Endothelial cell of umbilical vein (primary cell): Measurements from ENCODE around the gene PID1. TPM values are rescaled to one million over a fixed set of nuclear protein-coding genes. Genes with fewer than 3 reads are reported as not detected.

ENCODE experiments used
- BruUV-seq: library from RNA; stranded (reverse); fragments of 400-500 nt; replicated peaks from 2 replicates; lab custom pipeline; 2021; lab: Mats Ljungman, UMichigan
- CTCF ChIA-PET: fragments of 300-600, 350-600 bp; sonication (Branson Sonifier 250); formaldehyde crosslinking; loops from one replicate; lab custom pipeline; 2021; ENCODE audit warnings: antibody characterized with exemption, inconsistent platforms; lab: Charles Lee
- POLR2A ChIA-PET: fragments of 300-600, 350-600 bp; sonication (Branson Sonifier 250); formaldehyde crosslinking; loops from one replicate; lab custom pipeline; 2021; ENCODE audit warnings: antibody characterized with exemption, inconsistent platforms; lab: Charles Lee
- DNase-seq: peaks from one replicate; pipeline ENCODE4 v3.0.0-alpha.2; 2011; ENCODE audit warnings: low read depth, low spot score
- FAIRE-seq: peaks from 2 replicates; lab custom pipeline; 2011; peaks lifted over from hg19 to GRCh38; lab: Jason Lieb, UNC
- H2AFZ ChIP-seq: 2 replicates; pipeline ENCODE4 v1.6.0; 2012; ENCODE audit warnings: low read depth, low read length, control low read depth, inconsistent platforms
- H3K27ac ChIP-seq: 2 replicates; pipeline ENCODE4 v1.5.1; 2011; ENCODE audit warnings: low read depth, mild to moderate bottlenecking, control low read depth, low read length, moderate library complexity; ENCODE audit not compliant: insufficient read depth
- H3K27me3 ChIP-seq, 2 experiments: 2 replicates each; pipeline versions ENCODE4 v1.6.0 to v1.6.1; 2011; ENCODE audit warnings: low read length in 2 of 2, mixed read lengths in 1 of 2; ENCODE audit not compliant: control insufficient read depth in 2 of 2, insufficient read depth in 2 of 2
- H3K36me3 ChIP-seq, 2 experiments: 2 replicates in 1 of 2; 3 replicates in 1 of 2; pipeline ENCODE4 v1.5.1; 2011; ENCODE audit warnings: low read length in 2 of 2, mild to moderate bottlenecking in 1 of 2, moderate library complexity in 1 of 2; ENCODE audit not compliant: control insufficient read depth in 2 of 2, insufficient read depth in 2 of 2; ENCODE audit errors: extremely low read depth in 1 of 2
- H3K4me1 ChIP-seq: 3 replicates; pipeline ENCODE4 v1.5.1; 2011; ENCODE audit warnings: mild to moderate bottlenecking, low read length; ENCODE audit not compliant: control insufficient read depth, insufficient read depth; ENCODE audit errors: extremely low read depth
- H3K4me2 ChIP-seq: 2 replicates; pipeline ENCODE4 v1.6.1; 2011; ENCODE audit warnings: low read length, control low read depth, mixed read lengths; ENCODE audit not compliant: insufficient read depth
- H3K4me3 ChIP-seq, 3 experiments: fragments of 200-600 bp in 1 of 3; sonication (generic), shearing (Covaris generic) in 1 of 3; replicated peaks in 1 of 3; 2 replicates each; pipeline ENCODE4 v1.5.1; 2011 to 2016; ENCODE audit warnings: control low read depth in 3 of 3, low read length in 3 of 3, mild to moderate bottlenecking in 2 of 3, inconsistent platforms in 1 of 3, low read depth in 1 of 3, moderate library complexity in 1 of 3; ENCODE audit not compliant: insufficient read depth in 1 of 3
- H3K79me2 ChIP-seq: 2 replicates; pipeline ENCODE4 v1.6.0; 2012; ENCODE audit warnings: low read length, inconsistent platforms; ENCODE audit not compliant: control insufficient read depth, insufficient read depth
- H3K9ac ChIP-seq: replicated peaks from 2 replicates; pipeline ENCODE3; 2011; ENCODE audit warnings: low read length, control low read depth; ENCODE audit not compliant: insufficient read depth; ENCODE audit errors: extremely low read depth
- H3K9me1 ChIP-seq: replicated peaks from 3 replicates; pipeline ENCODE4 v1.6.0; 2011; ENCODE audit warnings: mild to moderate bottlenecking, low read length; ENCODE audit not compliant: control insufficient read depth, insufficient read depth; ENCODE audit errors: extremely low read depth
- H3K9me3 ChIP-seq: replicated peaks from 2 replicates; pipeline ENCODE4 v1.5.1; 2012; ENCODE audit warnings: low read length, inconsistent platforms; ENCODE audit not compliant: control insufficient read depth, insufficient read depth
- H4K20me1 ChIP-seq: replicated peaks from 2 replicates; pipeline ENCODE3; 2011; ENCODE audit warnings: mild to moderate bottlenecking, low read length; ENCODE audit not compliant: control insufficient read depth, insufficient read depth; ENCODE audit errors: extremely low read depth
- EZH2 ChIP-seq: IDR thresholded peaks from 2 replicates; pipeline ENCODE4 v1.6.1; 2012; ENCODE audit warnings: borderline replicate concordance, low read depth, mild to moderate bottlenecking, moderate library complexity, low read length, inconsistent platforms; ENCODE audit not compliant: severe bottlenecking
- FOS ChIP-seq: IDR thresholded peaks from 2 replicates; pipeline ENCODE4 v1.6.1; 2011; ENCODE audit warnings: mild to moderate bottlenecking, low read length, moderate library complexity, borderline replicate concordance; ENCODE audit not compliant: insufficient read depth
- GATA2 ChIP-seq: IDR thresholded peaks from 2 replicates; pipeline ENCODE4 v1.7.0; 2011; ENCODE audit warnings: low read depth, mild to moderate bottlenecking, moderate library complexity, mixed read lengths, low read length; ENCODE audit not compliant: insufficient read length, insufficient read depth
- JUN ChIP-seq: IDR thresholded peaks from 2 replicates; pipeline ENCODE4 v1.6.1; 2011; ENCODE audit warnings: borderline replicate concordance, low read depth; ENCODE audit not compliant: insufficient read length, insufficient read depth
- MYC ChIP-seq: IDR thresholded peaks from one replicate; pipeline ENCODE4 v1.6.1; 2011; ENCODE audit warnings: mild to moderate bottlenecking, low read depth, low read length
- POLR2A ChIP-seq: IDR thresholded peaks from 2 replicates; pipeline ENCODE4 v1.6.1; 2012; ENCODE audit warnings: low read depth, mild to moderate bottlenecking, control low read depth, low read length
- POLR2AphosphoS5 ChIP-seq: IDR thresholded peaks from 2 replicates; pipeline ENCODE4 v1.6.1; 2012; ENCODE audit warnings: low read depth, mild to moderate bottlenecking, control low read depth, low read length, moderate library complexity; ENCODE audit not compliant: insufficient read depth
- dilution Hi-C: fragments of 300-500 bp; cut with MboI; formaldehyde crosslinking; loops from one replicate; pipeline ENCODE4 v1.15.0; 2019; ENCODE audit warnings: low sequenced_read_pairs; ENCODE audit not compliant: extremely low pct_ligation_motif_present
- intact Hi-C: fragments of 100-400 bp; cut with micrococcal nuclease; formaldehyde crosslinking; loops from one replicate; pipeline ENCODE4 v1.10.0; 2022
- polyA plus RNA-seq, 4 experiments: library from polyadenylated mRNA; depleted of rRNA in 3 of 4; stranded (reverse) in 3 of 4; unstranded in 1 of 4; fragments of >200 nt; gene quantifications; 2 replicates each; pipeline versions ENCODE4 v1.2.1 to v1.2.3, GENCODE V29; 2011 to 2012; ENCODE audit warnings: missing spikeins in 1 of 4
- total RNA-seq: library from RNA; stranded (reverse); gene quantifications from 2 replicates; pipeline ENCODE4 v1.2.3, GENCODE V29; 2021
- TF ChIP-seq, protein P1 (sequence below), 2 donors: IDR thresholded peaks; 1 replicate in 1 of 2; 2 replicates in 1 of 2; pipeline ENCODE4 v1.5.1; 2011; ENCODE audit warnings: low read length in 2 of 2, mild to moderate bottlenecking in 2 of 2, moderate library complexity in 2 of 2, control low read depth in 1 of 2, inconsistent platforms in 1 of 2, low read depth in 1 of 2; ENCODE audit not compliant: insufficient read depth in 1 of 2; ENCODE audit errors: extremely low read depth in 1 of 2
- TF ChIP-seq, protein P2 (sequence below): IDR thresholded peaks from 2 replicates; pipeline ENCODE4 v1.6.1; 2011; ENCODE audit not compliant: insufficient read depth, insufficient read length

PID1 gene
- total and polyA plus RNA-seq, 2 donors (not counting 3 experiments of a cell fraction or from before 2014, with no cell fraction given), result not detected

DNA sequence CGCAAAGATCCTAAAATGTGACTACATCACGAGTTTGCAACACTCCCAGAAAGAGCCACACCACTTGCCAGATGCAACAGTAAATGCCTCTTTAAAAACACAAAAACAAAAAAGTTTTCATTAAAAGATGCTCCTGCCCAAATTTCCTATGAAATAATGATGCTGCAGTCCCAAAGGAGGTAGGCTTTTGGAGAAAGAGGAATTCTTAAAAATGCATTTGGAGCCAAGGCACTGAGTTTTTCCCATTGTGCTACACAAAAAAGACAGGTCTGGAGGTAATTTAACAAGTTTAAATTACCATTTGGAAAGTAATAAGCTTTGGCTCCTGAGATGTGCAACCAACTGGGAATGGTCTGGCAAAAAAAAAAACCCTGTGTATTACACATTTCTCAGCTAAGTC lies 145.0 kb downstream of the PID1 start:
- TF ChIP-seq POLR2A (no peak), MYC (no peak), GATA2 (no peak)
- POLR2A ChIA-PET, result no interaction called here
- BruUV-seq, result no TSS peak

DNA sequence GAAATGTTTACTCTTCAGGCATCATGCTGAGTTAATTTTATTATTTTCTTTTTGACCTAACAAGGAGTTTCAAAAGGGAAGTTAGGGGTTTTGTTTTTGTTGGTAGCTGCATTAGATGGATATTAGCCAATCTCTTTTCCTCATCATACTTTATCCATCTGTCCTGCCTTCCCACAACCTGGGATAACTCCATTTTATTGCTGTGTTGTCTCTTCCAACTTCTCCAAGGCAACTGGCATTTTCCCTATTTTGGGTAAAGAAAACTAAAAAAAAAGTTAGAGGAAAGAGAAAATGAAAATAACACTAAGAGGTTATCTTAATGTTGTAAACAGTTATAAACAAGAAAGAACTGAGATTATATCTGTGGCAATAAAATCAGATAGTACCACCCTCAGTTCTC lies 147.0 kb downstream of the PID1 start:
- no peak for DNase-seq
- Histone ChIP-seq H3K9me3 (peaks cover 2% of the 10 kb centered on the region), H3K79me2 (no peaks in the 10 kb centered on the region), H3K36me3 (no peaks in the 10 kb centered on the region), H2AFZ (no peak overlapping the region), H3K27ac (no peak overlapping the region), H3K9me1 (no peaks in the 10 kb centered on the region), H3K9ac (no peak overlapping the region), H4K20me1 (no peaks in the 10 kb centered on the region), H3K4me1 (no peaks in the 10 kb centered on the region), H3K4me3 (no peak overlapping the region), H3K4me2 (no peak overlapping the region), H3K27me3 (no peaks in the 10 kb centered on the region)
- intact Hi-C loops (no loop called here), dilution Hi-C loops (no loop called here)
- TF ChIP-seq JUN, result no peak
- no peak for TF ChIP-seq POLR2AphosphoS5
- TF ChIP-seq EZH2, result no peak
- TF ChIP-seq MYC, result no peak
- TF ChIP-seq GATA2, result no peak
- no peak for TF ChIP-seq FOS
- TF ChIP-seq, protein P1, sequence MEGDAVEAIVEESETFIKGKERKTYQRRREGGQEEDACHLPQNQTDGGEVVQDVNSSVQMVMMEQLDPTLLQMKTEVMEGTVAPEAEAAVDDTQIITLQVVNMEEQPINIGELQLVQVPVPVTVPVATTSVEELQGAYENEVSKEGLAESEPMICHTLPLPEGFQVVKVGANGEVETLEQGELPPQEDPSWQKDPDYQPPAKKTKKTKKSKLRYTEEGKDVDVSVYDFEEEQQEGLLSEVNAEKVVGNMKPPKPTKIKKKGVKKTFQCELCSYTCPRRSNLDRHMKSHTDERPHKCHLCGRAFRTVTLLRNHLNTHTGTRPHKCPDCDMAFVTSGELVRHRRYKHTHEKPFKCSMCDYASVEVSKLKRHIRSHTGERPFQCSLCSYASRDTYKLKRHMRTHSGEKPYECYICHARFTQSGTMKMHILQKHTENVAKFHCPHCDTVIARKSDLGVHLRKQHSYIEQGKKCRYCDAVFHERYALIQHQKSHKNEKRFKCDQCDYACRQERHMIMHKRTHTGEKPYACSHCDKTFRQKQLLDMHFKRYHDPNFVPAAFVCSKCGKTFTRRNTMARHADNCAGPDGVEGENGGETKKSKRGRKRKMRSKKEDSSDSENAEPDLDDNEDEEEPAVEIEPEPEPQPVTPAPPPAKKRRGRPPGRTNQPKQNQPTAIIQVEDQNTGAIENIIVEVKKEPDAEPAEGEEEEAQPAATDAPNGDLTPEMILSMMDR (IDR thresholded peaks at IDR 0.05; ENCODE audit: extremely low read depth in 1 of 2, insufficient read depth in 1 of 2, low read depth in 1 of 2, low read length in 2 of 2), result no peak
- TF ChIP-seq POLR2A, result no peak
- TF ChIP-seq, protein P2, sequence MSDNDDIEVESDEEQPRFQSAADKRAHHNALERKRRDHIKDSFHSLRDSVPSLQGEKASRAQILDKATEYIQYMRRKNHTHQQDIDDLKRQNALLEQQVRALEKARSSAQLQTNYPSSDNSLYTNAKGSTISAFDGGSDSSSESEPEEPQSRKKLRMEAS, result no peak
- CTCF ChIA-PET, result no interaction called here
- no TSS peak for BruUV-seq
- FAIRE-seq, result no peak
- POLR2A ChIA-PET, result no interaction called here

More for the DNA sequence above, 145.0 kb downstream of the PID1 start:
- H2AFZ ChIP-seq, result no peak overlapping the region
- H3K27ac ChIP-seq, result no peak overlapping the region
- no peaks in the 10 kb centered on the region for H3K9me1 ChIP-seq
- no peak overlapping the region for H3K9ac ChIP-seq
- no peaks in the 10 kb centered on the region for H3K27me3 ChIP-seq
- CTCF ChIA-PET, result no interaction called here
- H3K36me3 ChIP-seq, result no peaks in the 10 kb centered on the region
- H3K4me1 ChIP-seq, result no peaks in the 10 kb centered on the region
- FAIRE-seq (no peak), DNase-seq (no peak)
- H3K79me2 ChIP-seq, result no peaks in the 10 kb centered on the region
- no peaks in the 10 kb centered on the region for H4K20me1 ChIP-seq
- H3K4me3 ChIP-seq, result no peak overlapping the region
- intact Hi-C loops, result no loop called here
- H3K4me2 ChIP-seq, result no peak overlapping the region
- dilution Hi-C loops, result no loop called here
- H3K9me3 ChIP-seq, result peaks cover 3% of the 10 kb centered on the region
